DMS114 treated with DMSO at 0.1 percent for 48 hours (cell line): ENCODE measurements around the gene SULT1E1.
A peak's percentile ranks its signal among the peaks of the same experiment; 100 is the strongest.

ENCODE experiments used
- DNase-seq: peaks from one replicate; lab custom pipeline; 2025; ENCODE audit not compliant: unreplicated experiment; lab: John Stamatoyannopoulos, UW

Gene SULT1E1, protein sequence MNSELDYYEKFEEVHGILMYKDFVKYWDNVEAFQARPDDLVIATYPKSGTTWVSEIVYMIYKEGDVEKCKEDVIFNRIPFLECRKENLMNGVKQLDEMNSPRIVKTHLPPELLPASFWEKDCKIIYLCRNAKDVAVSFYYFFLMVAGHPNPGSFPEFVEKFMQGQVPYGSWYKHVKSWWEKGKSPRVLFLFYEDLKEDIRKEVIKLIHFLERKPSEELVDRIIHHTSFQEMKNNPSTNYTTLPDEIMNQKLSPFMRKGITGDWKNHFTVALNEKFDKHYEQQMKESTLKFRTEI

DNA sequence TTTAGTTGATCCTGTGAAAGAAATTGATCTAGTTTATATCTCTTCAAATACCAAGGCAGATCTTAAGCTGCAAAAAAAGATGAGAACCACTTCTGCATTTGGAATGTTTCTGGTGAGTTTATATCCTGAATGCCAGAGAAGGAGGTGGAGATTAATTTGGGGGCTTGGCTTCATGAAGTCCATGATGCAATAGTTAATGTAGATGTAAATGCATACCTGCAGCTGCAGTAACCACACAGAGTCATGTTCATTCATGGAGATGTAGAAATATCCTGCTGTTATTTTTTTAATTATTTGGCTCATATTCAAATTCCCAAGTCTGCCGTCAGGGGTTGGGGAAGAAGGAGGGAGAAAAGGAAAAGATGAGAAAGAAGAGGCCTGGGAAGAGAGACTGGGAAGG lies at the start of gene SULT1E1:
Gene SULT1E1 (minus strand): TSS at position 94 of the 400 bp plus-strand sequence. CDS start 2,501 bp downstream, outside the sequence.
- DNase-seq, result no peak

DNA sequence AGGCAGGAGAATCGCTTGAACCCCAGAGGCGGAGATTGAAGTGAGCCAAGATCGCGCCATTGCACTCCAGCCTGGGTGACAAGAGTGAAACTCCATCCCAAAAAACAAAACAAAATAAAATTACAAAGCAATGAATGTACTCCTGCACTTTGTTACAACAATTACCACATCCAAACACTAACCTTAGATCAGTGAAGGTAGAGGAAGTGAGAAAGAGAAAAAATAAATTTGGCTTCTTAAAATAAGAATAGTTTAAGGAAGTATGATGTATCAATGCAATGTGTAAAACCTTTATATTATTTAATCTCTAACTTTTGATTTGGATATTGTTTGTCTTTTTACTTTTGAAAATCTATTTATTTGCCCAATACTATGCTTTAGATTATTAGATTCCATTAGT lies 49.2 kb upstream of the SULT1E1 start:
- DNase-seq, result no peak

DNA sequence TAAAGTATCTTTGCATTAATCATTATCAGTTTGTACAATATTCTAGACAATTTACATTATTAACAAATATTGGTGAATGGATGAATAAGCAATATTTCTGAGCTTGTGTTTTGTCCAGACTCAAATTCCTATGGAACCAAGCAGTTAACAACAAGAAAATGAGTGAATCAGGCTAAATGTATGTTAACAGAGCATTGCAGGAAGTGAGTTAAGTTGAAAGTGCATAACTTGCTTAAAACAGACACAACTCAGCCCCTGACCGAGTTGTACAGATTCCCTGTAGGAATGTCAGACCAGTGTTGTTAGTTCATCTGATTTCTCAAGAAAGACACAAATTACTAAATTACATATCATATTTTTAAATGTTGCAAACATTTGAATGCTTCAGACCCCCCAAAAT lies 47.2 kb upstream of the SULT1E1 start:
- no peak for DNase-seq

DNA sequence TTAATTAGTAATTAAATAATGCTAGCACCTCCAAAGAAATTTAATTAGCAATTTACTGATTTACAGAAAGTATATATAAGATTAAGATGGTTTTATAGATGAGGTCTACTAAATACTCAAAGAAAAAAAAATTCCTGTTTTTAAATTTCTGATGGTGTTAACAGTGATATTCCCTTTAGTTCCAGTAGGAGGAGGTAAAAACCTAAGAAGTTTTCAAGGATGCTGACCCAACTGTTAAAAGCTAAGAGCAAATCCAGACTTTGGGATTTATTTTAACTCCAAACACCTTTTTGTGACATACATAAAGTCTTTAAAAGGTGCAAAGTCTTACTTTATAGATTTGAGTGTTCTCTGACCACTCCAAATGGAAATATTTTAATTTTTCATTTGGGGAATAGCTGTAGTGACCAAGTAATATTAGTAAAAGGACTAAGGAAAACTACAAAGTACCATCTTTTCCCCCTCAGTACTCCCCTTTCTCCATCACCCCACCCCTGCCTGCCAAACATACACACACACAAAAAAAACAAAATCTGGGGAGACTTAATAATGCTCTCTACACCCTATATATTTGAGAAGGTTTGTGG lies 36.7 kb upstream of the SULT1E1 start:
- no peak for DNase-seq

DNA sequence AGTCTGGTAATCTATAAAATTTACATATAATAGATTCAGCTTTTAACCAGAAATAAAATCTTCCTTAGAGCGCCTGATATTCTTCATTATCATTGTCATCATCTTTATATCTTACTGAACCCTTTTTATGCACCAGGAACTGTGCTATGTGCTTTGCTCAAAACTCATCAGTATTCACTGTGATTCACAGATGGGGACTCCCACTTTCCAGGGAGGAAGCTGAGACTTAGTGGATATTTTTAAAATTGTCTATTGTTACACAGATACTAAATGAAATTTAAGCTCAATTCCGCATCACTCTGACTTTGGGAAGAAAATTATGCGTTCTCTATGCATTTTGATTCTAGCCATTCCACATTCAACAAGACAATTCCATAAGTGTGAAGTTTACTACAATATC lies 34.8 kb upstream of the SULT1E1 start:
- DNase-seq, result no peak

DNA sequence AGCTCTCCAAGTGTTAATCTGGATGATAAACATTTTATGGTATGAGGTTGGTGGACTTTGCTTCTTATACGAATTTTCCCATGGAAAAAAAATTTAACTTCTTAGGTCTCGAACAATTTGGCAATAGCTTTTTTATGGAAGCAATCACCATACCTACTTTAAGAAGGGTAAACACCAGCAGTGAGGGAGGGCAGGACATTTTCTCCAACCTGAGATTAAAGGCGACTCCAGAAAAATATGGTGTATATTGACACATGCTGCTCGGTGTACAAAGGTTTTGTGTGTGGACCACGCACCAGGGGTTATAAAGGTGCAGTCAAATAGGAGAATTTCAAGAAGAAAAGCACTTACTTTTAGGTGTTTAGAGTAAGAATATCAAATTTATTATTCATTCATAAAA lies 34.2 kb upstream of the SULT1E1 start:
- no peak for DNase-seq

DNA sequence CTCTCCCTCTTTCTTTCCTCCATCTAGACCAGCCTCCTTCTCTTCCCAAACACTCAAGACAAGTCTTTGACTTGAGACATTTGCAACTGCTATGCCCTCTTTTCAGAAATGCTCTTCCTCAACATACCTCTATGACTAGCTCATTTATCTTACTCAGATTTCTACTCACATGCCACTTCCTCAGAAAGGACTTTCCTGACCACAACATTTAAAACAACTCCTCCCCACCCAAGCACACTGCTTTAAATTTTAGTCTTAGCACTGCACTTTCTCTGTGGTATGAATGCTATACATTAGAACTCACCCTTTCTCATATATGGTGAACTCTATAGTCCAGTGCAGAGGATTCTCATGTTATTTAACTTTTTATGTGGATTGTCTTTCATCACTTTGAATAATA lies 28.4 kb upstream of the SULT1E1 start:
- DNase-seq, result no peak

DNA sequence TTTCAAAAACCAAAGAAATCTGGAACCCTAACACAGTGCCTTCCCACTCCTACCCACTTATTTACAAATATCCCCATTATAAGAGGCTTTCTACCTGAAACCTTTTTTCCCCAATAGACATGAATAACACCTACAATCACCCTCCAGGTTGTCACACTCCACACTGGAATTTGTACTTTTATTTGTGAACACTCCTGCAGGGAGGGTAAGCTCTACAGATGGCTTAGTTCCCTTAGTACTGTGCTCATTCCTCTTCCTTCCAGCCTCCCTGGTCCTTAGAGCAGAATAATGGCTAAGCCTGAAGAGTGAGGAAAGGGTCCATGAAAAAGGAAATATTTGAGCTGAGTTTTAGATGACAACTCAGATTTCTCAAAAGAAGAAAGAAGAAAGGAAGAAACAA lies 22.2 kb upstream of the SULT1E1 start:
- DNase-seq, result no peak

DNA sequence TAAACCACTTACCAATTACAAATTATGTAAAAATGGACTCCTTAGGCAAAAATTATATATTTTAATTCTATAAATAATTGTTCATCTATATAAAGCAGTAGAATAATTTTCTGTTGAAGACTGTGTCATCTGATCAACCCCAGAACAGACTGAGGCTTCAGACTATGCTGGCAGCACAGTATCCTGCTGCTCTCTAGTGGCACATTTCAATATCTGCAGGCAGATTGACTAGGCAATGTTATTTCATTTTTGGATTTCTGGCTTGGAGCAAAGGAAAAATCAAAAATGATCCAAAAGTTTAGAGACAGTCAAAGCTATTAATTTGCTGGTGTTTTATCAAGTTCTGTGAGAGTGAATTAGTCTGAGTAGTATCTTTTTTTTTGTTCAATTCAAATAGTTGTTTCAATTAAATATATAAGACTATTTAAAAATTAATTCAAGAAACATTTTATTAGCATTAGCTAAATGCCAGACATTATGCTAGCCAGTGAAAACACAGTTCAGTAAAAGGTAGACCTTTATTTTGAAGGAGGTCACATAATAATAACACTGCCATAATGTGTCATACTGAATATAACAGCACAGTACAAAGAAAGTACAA lies 21.3 kb upstream of the SULT1E1 start:
- DNase-seq, result peak; percentile 21

DNA sequence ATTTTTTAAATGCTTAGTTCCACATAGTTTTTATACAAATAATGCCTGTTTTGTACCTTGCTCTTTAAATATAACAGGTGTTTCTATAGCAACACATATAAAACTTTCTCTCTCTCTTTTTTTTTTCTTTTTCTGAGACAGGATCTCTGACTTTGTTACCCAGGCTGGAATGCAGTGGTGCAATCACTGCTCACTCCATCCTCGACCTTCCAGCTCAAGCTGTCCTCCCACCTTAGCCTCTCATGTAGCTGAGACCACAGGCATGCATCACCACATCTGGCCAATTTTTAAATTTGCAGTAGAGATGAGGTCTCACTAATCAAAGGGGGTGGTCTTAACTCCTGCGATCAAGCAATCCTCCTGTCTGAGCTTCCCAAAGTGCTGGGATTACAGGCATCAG lies 18.3 kb upstream of the SULT1E1 start:
- DNase-seq, result no peak

DNA sequence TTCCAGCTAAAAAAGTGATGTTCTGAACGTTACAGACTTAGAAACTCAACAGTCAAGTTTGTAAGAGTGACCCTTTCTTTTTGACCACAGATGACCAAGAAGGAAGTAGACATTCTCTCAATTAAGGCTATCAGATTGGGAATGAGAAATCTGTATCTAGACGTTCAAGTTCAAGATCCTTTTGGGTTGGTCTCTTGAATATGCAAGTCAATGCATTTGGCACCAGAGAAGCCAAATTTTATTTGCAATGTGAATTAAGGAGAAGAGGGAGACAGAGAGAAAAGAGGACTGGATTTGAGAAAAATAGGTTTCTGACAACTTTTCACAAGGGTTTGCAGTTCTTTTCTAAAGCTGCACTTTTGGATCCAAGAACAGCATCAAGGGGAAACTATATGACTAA lies 17.5 kb upstream of the SULT1E1 start:
- no peak for DNase-seq

DNA sequence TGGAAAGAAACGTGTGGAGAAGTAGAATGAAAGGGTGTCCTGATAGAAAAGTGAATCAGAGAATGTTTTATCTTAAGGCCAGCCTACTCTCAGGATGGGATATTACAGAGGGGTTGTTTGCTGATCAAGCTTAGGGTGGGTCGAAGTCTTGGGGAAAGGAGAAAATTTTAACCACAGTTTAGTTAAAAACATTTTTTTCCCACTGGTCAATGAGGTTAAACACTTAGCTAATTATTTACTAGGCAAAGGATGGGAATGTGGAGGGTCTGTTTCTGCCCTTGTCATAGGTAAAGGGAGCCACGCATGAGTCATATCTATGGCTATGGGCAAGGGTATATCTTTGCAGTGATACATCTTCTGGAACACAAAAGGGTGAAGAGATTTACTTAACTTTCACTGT lies 16.1 kb upstream of the SULT1E1 start:
- no peak for DNase-seq

DNA sequence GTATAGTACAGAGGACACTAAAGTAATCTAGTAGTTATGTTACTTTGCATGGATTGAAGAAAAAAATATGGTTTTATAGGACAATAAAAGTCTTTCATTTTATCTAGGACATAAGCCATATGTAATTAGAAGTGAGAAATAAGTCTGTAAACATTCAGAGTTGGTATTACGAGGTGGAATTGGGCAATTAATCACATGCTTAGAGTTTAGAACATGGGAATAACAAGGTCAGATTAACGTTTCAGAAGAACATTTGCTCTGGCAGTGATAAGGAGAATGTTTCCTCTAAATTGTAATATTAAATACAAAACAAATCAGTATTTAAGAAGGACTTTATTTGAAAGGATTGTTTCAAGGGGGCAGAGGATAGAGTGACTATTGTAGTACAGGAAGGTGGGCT lies 15.6 kb upstream of the SULT1E1 start:
- DNase-seq, result no peak

DNA sequence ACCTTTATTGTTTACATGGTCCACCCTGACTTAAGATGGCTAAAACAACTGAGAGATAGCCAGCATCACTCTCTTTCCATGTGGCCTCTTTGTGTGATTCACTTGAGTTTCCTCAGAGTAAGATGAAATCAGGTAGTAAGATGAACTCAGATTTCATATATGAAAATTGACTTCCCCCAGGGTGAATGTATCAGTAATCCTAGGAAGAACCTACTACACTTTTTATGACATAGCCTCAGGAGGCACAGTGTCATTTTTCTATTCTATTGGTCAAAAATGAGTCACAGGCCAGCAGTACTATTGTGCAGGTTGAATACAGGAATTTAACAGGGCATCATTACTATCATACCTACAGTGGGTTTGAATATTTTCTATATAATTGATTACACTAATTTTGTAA lies 14.6 kb upstream of the SULT1E1 start:
- no peak for DNase-seq

DNA sequence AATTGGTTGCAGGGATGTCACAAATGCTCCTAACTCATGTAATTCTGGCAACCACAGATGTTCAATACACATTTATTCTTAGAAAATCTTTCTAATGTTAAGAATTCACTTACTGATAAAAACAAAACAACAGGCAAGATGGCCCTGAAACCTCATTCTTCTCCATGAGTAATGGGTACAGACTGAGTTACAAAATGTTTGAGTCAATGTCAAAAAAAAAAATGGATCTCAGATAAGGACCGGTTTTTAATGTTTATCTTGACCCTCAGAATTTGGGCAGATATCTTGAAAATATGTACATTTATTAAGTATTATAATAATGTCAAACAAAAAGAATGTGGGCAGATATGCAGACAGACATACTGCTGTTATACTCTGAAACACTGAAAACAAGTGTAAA lies 1.8 kb upstream of the SULT1E1 start:
- no peak for DNase-seq

DNA sequence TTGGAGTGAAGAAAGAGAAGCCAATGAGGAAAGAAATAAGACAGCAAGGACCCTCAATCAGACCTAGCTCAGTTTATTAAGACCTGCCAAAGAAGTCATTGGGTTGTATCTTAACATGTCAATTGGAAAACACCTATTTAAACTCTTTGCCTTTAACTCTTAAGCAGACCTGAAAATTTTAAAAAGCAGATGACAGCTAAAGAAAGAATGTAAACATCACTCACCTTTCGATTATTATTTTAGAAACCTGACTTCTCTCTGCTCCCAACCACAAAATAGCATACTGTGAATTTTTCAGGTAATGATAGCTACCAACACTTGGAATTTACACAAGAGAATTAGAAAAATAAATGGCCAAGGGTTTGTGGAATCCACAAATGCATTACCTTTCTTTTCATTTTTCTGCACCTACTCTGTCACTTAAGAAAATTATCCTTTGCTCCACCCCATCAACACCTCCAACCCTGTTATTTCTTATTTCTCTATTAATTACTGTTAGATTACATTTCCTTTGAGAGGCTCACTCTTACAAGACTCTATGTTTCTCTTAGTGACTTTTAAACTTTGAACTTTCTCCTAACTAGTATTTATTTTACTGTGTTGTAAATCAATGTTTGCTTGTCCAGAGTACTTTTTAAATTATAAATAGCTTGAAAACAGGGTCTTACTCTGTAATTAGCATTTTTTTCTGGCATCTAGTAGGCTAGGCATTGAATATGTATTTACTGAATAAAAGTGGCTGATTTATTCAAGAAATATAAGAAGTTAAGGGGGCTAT lies 765 bp upstream of the SULT1E1 start:
- DNase-seq, result no peak

DNA sequence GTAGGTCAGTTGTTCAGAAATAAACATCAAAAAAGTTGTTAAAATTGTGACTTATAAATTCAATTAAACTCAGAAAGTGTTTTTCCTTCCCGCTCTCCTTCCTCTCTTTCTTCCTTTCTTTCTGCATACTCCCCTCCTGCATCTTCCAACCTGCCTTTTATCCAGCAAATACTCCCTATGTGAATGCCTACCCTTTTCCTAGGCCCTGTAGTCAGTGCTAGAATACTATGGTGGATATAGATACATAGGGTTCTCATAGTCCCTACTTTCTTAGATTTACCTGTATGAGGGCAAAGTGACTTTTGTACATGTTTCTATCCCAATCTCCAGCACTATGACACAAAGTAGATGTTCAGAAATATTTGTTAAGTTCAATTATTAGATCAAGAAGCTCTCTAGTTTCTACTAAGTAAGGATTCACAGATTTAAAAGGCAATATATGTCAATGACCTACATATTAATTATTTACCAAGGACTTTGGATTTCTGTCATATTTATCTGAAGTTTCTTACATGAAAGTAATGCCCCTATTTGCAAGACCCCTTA lies 732 bp downstream of the SULT1E1 start:
- no peak for DNase-seq

DNA sequence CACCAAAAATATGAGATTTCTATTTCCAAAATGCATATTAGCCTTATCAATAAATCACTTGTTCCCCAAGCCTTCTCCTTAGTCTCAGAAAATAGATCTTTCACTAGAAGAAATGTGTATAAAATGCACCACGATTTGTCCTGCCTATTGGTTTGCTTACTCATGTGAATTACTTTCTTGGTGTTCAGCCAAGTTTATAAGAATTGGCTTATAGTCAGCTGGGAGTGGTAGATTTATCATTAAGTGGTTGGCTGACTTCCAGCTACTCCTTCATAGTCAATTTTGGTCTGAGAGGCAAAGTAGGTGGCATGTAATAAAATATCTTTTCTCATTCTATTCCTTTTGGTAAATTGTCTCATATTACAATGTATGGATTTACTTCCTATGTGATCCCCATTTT lies 1.3 kb downstream of the SULT1E1 start:
- DNase-seq, result no peak

DNA sequence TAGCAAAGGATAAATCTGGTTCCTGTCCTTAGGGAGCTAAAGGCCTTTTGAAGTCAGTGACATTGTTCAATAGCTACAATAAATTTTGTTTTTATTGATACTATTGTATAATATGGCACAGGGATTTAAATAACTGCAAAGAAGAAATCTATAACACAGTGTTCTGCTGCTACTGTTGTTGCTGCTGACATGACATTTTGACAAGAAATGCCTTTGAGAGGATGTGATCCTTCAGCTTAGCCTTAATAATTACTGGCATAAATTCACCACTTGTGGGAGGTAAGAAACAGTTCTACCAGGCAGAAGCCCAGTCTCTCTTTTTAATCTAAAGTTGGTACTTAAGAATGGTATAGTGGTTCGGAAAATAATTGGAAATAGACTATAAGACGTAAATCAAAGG lies 4.1 kb downstream of the SULT1E1 start:
- no peak for DNase-seq

DNA sequence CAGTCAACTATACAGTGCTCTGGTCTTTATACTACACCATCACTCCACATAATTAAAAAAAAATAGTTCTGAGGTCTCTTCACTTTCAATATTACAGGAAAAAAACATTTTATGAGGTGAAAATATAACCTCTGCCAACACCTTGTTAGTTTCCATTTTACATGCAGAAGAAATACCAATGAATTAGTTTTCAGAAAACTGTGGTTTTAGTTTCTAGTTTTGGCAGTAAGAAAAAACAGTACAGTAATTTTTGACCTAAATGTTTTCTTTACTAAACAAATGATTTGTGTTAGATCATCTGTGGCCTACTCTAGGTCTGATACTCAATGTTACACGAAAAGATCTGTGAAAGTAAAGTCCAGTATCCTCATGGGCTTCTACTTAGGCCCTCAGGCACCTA lies 10.0 kb downstream of the SULT1E1 start:
- DNase-seq, result no peak

DNA sequence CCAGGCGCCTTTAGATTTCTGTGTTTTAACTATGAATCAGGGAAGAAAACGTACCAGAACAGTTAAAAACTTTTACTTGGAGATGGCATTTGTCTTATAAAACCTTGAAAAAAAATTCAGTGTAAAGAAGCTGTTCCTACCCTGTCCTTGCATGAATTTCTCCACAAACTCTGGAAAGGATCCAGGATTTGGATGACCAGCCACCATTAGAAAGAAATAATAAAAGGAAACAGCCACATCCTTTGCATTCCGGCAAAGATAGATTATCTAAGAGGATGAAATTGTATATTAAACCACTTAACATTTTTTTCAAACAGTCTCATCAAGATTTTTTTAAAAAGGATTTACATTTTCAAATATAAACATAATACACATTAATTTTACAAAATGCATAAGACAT lies 10.6 kb downstream of the SULT1E1 start:
- no peak for DNase-seq

DNA sequence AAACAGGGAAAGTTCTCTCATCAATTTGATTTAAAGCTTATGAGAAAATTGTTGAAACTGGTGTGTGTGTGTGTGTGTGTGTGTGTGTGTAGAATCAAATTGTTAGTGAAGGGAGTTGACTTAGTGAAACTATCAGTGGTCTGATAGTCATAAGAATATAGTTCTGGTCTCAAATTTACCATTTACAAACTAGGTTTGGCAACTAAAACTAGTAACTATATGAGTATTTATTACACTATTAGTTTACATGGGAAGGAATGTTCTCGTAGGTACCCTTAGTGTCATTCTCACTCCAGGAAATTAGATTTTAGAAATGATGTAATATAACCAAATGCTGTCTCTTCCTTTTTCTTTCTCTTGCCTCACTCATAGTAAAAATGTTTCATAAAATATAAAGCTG lies 11.9 kb downstream of the SULT1E1 start:
- DNase-seq, result no peak
